ENCODE results near the gene DCXR. TPM values are rescaled to one million over a fixed set of nuclear protein-coding genes. Genes with fewer than 3 reads are reported as not detected.

Gene DCXR
- polyA plus RNA-seq, 1 experiment: 66.0 TPM

DNA sequence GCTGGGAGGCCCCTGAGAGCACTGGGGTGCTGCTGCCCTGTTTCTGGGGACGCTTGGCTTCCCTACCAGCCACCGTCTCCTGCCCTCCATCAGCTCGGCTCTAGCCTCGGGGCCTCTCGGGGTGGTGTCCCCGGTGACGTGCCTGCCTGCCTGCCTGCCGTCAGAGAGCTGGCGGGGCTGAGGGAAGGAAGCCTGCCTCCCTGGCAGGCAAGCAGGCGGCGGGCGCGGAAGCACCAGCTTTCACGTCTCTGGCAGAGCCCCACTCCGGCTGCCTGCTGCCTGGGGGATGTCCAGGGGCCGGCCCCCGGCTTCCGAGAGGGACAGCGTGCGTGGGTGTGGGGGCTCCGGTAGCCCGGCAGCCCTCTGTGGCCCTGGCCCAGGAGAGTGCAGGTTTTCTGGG lies 24.2 kb downstream of the DCXR start:
- no peak for DNase-seq (ENCODE audit: low read depth)
- Histone ChIP-seq H3K4me3 (ENCODE audit: low read depth, low read length) (no peak overlapping the region), H3K36me3 (ENCODE audit: control insufficient read depth, insufficient read depth, low read length) (peaks cover 10% of the 10 kb centered on the region), H3K27me3 (ENCODE audit: control insufficient read depth, insufficient read depth, low read length) (no peaks in the 10 kb centered on the region)
- POLR2A ChIA-PET: interaction anchor here (0.5 kb wide), 1 partner anchor 71 kb away, joined by 3 read pairs; no protein-coding TSS in a partner anchor
- TF ChIP-seq, protein P1, sequence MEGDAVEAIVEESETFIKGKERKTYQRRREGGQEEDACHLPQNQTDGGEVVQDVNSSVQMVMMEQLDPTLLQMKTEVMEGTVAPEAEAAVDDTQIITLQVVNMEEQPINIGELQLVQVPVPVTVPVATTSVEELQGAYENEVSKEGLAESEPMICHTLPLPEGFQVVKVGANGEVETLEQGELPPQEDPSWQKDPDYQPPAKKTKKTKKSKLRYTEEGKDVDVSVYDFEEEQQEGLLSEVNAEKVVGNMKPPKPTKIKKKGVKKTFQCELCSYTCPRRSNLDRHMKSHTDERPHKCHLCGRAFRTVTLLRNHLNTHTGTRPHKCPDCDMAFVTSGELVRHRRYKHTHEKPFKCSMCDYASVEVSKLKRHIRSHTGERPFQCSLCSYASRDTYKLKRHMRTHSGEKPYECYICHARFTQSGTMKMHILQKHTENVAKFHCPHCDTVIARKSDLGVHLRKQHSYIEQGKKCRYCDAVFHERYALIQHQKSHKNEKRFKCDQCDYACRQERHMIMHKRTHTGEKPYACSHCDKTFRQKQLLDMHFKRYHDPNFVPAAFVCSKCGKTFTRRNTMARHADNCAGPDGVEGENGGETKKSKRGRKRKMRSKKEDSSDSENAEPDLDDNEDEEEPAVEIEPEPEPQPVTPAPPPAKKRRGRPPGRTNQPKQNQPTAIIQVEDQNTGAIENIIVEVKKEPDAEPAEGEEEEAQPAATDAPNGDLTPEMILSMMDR (IDR thresholded peaks at IDR 0.05; ENCODE audit: insufficient read depth, low read depth, low read length): no peak
- CTCF ChIA-PET: interaction anchor here (0.9 to 2.4 kb wide), 5 partner anchors 9 to 147 kb away, joined by 3 to 16 read pairs (median 4); partner anchors contain the start of genes CENPX, LRRC45 and NOTUM

- Histone ChIP-seq H3K27me3 (ENCODE audit: control insufficient read depth, insufficient read depth, low read length) (no peaks in the 10 kb centered on the region), H3K4me3 (ENCODE audit: low read depth, low read length) (no peak overlapping the region), H3K36me3 (ENCODE audit: control insufficient read depth, insufficient read depth, low read length) (peaks cover 6% of the 10 kb centered on the region)
- TF ChIP-seq, protein P1 (IDR thresholded peaks at IDR 0.05; ENCODE audit: insufficient read depth, low read depth, low read length): no peak
- no peak for DNase-seq (ENCODE audit: low read depth)
- POLR2A ChIA-PET: interaction anchor here (0.5 kb wide), 1 partner anchor 70 kb away, joined by 3 read pairs; no protein-coding TSS in a partner anchor
- CTCF ChIA-PET: interaction anchor here (0.9 to 2.4 kb wide), 5 partner anchors 8 to 146 kb away, joined by 3 to 16 read pairs (median 4); partner anchors contain the start of genes CENPX, LRRC45 and NOTUM
These were observed 24.7 kb downstream of the DCXR start for GRCh38 chr17:82012640-82013295.

DNA sequence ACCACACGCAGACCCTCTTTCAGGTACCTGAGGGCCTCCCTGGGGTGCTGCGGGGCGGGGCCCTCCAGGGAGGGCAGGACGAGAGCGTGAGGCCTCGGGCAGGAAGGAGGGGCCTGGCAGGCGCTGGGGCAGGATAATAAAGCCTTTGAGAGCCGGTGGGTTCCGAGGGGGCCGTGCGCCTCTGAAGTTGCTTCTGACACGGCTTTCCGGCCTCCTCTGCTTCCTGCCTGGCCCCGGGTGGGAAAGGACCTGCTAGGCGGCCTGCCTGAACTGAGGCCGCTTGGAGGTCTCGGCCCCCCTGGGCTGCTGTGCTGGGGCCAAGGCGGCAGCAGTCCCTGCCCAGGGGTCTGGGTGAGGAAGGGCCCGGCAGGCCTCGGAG lies 25.2 kb downstream of the DCXR start:
- ChIA-PET CTCF (interaction anchor here (1.6 to 2.4 kb wide), 2 partner anchors 10 to 52 kb away, joined by 13 to 16 read pairs; partner anchors contain the start of genes CENPX, LRRC45 and NOTUM), POLR2A (no interaction called here)
- Histone ChIP-seq H3K4me3 (ENCODE audit: low read depth, low read length) (no peak overlapping the region), H3K36me3 (ENCODE audit: control insufficient read depth, insufficient read depth, low read length) (peaks cover 6% of the 10 kb centered on the region), H3K27me3 (ENCODE audit: control insufficient read depth, insufficient read depth, low read length) (no peaks in the 10 kb centered on the region)
- TF ChIP-seq, protein P1 (IDR thresholded peaks at IDR 0.05; ENCODE audit: insufficient read depth, low read depth, low read length): no peak
- no peak for DNase-seq (ENCODE audit: low read depth)

GRCh38 chr17:82011617-82012187 lies 25.8 kb downstream of the DCXR start:
- ChIA-PET POLR2A (no interaction called here), CTCF (interaction anchor here (1.0 to 2.4 kb wide), 3 partner anchors 8 to 52 kb away, joined by 4 to 13 read pairs (median 8); partner anchors contain the start of genes CENPX and LRRC45)
- no peak overlapping the region for H3K4me3 ChIP-seq (ENCODE audit: low read depth, low read length)
- TF ChIP-seq, protein P1 (IDR thresholded peaks at IDR 0.05; ENCODE audit: insufficient read depth, low read depth, low read length): no peak
- DNase-seq (ENCODE audit: low read depth): no peak
- H3K36me3 ChIP-seq (ENCODE audit: control insufficient read depth, insufficient read depth, low read length): peaks cover 6% of the 10 kb centered on the region
- H3K27me3 ChIP-seq (ENCODE audit: control insufficient read depth, insufficient read depth, low read length): no peaks in the 10 kb centered on the region

Measured in BJ (cell line).